Right cardiac atrium (tissue), 5 donors: ENCODE measurements around the gene FAM200A. TPM values are rescaled to one million over a fixed set of nuclear protein-coding genes. Genes with fewer than 3 reads are reported as not detected.
"Not testable (repeated sequence)": the region's sequence is repeated elsewhere in the genome, so short reads cannot be mapped to it uniquely, and the experiment has no call there.

ENCODE experiments used
- ATAC-seq, 2 donors: fragments of 200-7000 bp; cut with Tn5 transposase; one replicate each; pipeline versions ENCODE4 v1.8.0 to v1.9.1; 2020; ENCODE audit warnings: moderate library complexity in 2 of 2, mild to moderate bottlenecking in 1 of 2
- DNase-seq, 3 donors: peaks; one replicate each; pipeline ENCODE4 v3.0.0-alpha.2; 2020
- H3K27ac ChIP-seq: one replicate; pipeline ENCODE4 v1.5.1; 2013; ENCODE audit warnings: mild to moderate bottlenecking, low read length, control low read depth, moderate library complexity
- H3K27me3 ChIP-seq: one replicate; pipeline ENCODE4 v1.6.1; 2013; ENCODE audit not compliant: control insufficient read depth, insufficient read depth
- H3K4me1 ChIP-seq: one replicate; pipeline ENCODE4 v1.6.1; 2013; ENCODE audit warnings: low read length; ENCODE audit not compliant: control insufficient read depth, insufficient read depth
- H3K4me3 ChIP-seq: one replicate; pipeline ENCODE4 v1.5.1; 2013; ENCODE audit warnings: low read length, control low read depth
- H3K9me3 ChIP-seq: one replicate; pipeline ENCODE4 v1.6.1; 2013; ENCODE audit warnings: low read length; ENCODE audit not compliant: control insufficient read depth
- WGBS: extraction: QIAGEN DNeasy Blood & Tissue Kit; methylation state at CpG from one replicate; pipeline ENCODE4 v1.1.7; 2013; 5-methylcytosine and 5-hydroxymethylcytosine counted together
- intact Hi-C, 4 donors: fragments of 100-400 bp; cut with DNase I; formaldehyde crosslinking; loops; one replicate each; pipeline versions ENCODE4 v1.11.0 to v1.14.0; 2022 to 2023
- polyA plus RNA-seq: library from polyadenylated mRNA; stranded (reverse); fragments of 200-250 nt; gene quantifications from one replicate; pipeline ENCODE4 v1.2.3, GENCODE V29; 2013
- total RNA-seq, 4 donors: library from RNA; stranded (reverse); fragmentation: NEBNext Ultra II Directional; extraction: Animal tissue kit (Norgen Biotek cat#: 25700); gene quantifications; one replicate each; pipeline ENCODE4 v1.2.1, GENCODE V29; 2021
- donor health status: healthy with polysubstance abuse.
- donor health status: DM: no; HTN: yes; CAD: no.
- donor health status: DM: no; HTN: no; CAD: no.
- donor health status: DM: no; HTN: yes; CAD: no; lungs with severe emphysema.
- donor health status: DM: yes; HTN: yes; CAD: no.

The FAM200A gene
- total and polyA plus RNA-seq, 5 donors: 4.7 to 6.7 (median 5.8) TPM

GRCh38 chr7:99576251-99576650 lies 24.3 kb upstream of the FAM200A start:
- ATAC-seq: no peak
- Histone ChIP-seq H3K9me3 (no peaks in the 10 kb centered on the region), H3K4me1 (peaks cover 2% of the 10 kb centered on the region), H3K27ac (no peak overlapping the region), H3K27me3 (no peaks in the 10 kb centered on the region), H3K4me3 (no peak overlapping the region)
- WGBS: 72% methylated on average over 3 of the region's 3 CpGs
- DNase-seq: no peak
- intact Hi-C loops: no loop called here

- H3K4me1 ChIP-seq: peaks cover 2% of the 10 kb centered on the region
- ATAC-seq (no peak), DNase-seq (no peak)
- 83% methylated on average over 1 of the region's 1 CpG for WGBS
- H3K27ac ChIP-seq: no peak overlapping the region
- no peak overlapping the region for H3K4me3 ChIP-seq
- intact Hi-C loops: no loop called here
- H3K9me3 ChIP-seq: no peaks in the 10 kb centered on the region
- no peaks in the 10 kb centered on the region for H3K27me3 ChIP-seq
Measured at GRCh38 chr7:99573257-99573656, 21.3 kb upstream of the FAM200A start.

- Histone ChIP-seq H3K27ac (no peak overlapping the region), H3K9me3 (no peaks in the 10 kb centered on the region), H3K4me1 (no peaks in the 10 kb centered on the region), H3K4me3 (no peak overlapping the region), H3K27me3 (no peaks in the 10 kb centered on the region)
- ATAC-seq (no peak), DNase-seq (no peak)
- intact Hi-C loops: no loop called here
- 85% methylated on average over 3 of the region's 3 CpGs for WGBS
Measured at GRCh38 chr7:99571768-99572167, 19.9 kb upstream of the FAM200A start.

GRCh38 chr7:99568770-99569169 lies 16.9 kb upstream of the FAM200A start:
- H3K27me3 ChIP-seq, H3K27ac ChIP-seq, H3K4me3 ChIP-seq, H3K4me1 ChIP-seq, ATAC-seq, H3K9me3 ChIP-seq, intact Hi-C loops, DNase-seq: not testable (repeated sequence)
- 97% methylated on average over 7 of the region's 7 CpGs for WGBS

GRCh38 chr7:99563650-99564049 lies 11.7 kb upstream of the FAM200A start:
- Histone ChIP-seq H3K4me1 (peaks cover 2% of the 10 kb centered on the region), H3K27me3 (no peaks in the 10 kb centered on the region), H3K4me3 (no peak overlapping the region), H3K9me3 (no peaks in the 10 kb centered on the region), H3K27ac (no peak overlapping the region)
- DNase-seq: no peak
- intact Hi-C loops: no loop called here
- ATAC-seq: no peak
- 84% methylated on average over 10 of the region's 10 CpGs for WGBS

GRCh38 chr7:99562832-99563231 lies 10.9 kb upstream of the FAM200A start:
- WGBS: 56% methylated on average over 2 of the region's 2 CpGs
- no peak for ATAC-seq
- Histone ChIP-seq H3K9me3 (no peaks in the 10 kb centered on the region), H3K27ac (no peak overlapping the region), H3K27me3 (no peaks in the 10 kb centered on the region), H3K4me3 (no peak overlapping the region), H3K4me1 (peaks cover 2% of the 10 kb centered on the region)
- DNase-seq: no peak
- intact Hi-C loops: no loop called here

GRCh38 chr7:99562114-99562784 lies 10.3 kb upstream of the FAM200A start:
- H3K27ac ChIP-seq: no peak overlapping the region
- ATAC-seq: no peak
- no peak overlapping the region for H3K4me3 ChIP-seq
- no peak for DNase-seq
- 78% methylated on average over 9 of the region's 9 CpGs for WGBS
- H3K27me3 ChIP-seq: no peaks in the 10 kb centered on the region
- peaks cover 2% of the 10 kb centered on the region for H3K4me1 ChIP-seq
- intact Hi-C loops: no loop called here
- no peaks in the 10 kb centered on the region for H3K9me3 ChIP-seq

GRCh38 chr7:99561737-99562051 lies 9.8 kb upstream of the FAM200A start:
- DNase-seq (no peak), ATAC-seq (no peak)
- Histone ChIP-seq H3K4me1 (peaks cover 2% of the 10 kb centered on the region), H3K27me3 (no peaks in the 10 kb centered on the region), H3K27ac (no peak overlapping the region), H3K9me3 (no peaks in the 10 kb centered on the region), H3K4me3 (no peak overlapping the region)
- WGBS: 95% methylated on average over 2 of the region's 2 CpGs
- intact Hi-C loops: no loop called here

GRCh38 chr7:99560834-99561736 lies 9.2 kb upstream of the FAM200A start:
- peaks cover 2% of the 10 kb centered on the region for H3K4me1 ChIP-seq
- no peak overlapping the region for H3K4me3 ChIP-seq
- intact Hi-C loops: no loop called here
- WGBS: 92% methylated on average over 7 of the region's 7 CpGs
- DNase-seq: no peak
- no peaks in the 10 kb centered on the region for H3K9me3 ChIP-seq
- ATAC-seq: no peak
- H3K27me3 ChIP-seq: no peaks in the 10 kb centered on the region
- H3K27ac ChIP-seq: no peak overlapping the region

- intact Hi-C loops: loop anchor here in 1 of 4 donors (10.0 kb wide), 1 partner anchor 55 kb away; the partner anchor contains the start of genes ZKSCAN5 and ZNF394
- Histone ChIP-seq H3K4me1 (peaks cover 2% of the 10 kb centered on the region), H3K4me3 (peak overlapping the region; percentile 54), H3K27ac (peak overlapping the region; percentile 88), H3K27me3 (no peaks in the 10 kb centered on the region), H3K9me3 (no peaks in the 10 kb centered on the region)
- WGBS: 27% methylated on average over 31 of the region's 31 CpGs
- ATAC-seq (no peak), DNase-seq (no peak)
Measured at GRCh38 chr7:99559175-99559915, 7.4 kb upstream of the FAM200A start.
